ENCODE results near the gene CHST13.
"Not testable (repeated sequence)": the region's sequence is repeated elsewhere in the genome, so short reads cannot be mapped to it uniquely, and the experiment has no call there.

The CHST13 gene

DNA sequence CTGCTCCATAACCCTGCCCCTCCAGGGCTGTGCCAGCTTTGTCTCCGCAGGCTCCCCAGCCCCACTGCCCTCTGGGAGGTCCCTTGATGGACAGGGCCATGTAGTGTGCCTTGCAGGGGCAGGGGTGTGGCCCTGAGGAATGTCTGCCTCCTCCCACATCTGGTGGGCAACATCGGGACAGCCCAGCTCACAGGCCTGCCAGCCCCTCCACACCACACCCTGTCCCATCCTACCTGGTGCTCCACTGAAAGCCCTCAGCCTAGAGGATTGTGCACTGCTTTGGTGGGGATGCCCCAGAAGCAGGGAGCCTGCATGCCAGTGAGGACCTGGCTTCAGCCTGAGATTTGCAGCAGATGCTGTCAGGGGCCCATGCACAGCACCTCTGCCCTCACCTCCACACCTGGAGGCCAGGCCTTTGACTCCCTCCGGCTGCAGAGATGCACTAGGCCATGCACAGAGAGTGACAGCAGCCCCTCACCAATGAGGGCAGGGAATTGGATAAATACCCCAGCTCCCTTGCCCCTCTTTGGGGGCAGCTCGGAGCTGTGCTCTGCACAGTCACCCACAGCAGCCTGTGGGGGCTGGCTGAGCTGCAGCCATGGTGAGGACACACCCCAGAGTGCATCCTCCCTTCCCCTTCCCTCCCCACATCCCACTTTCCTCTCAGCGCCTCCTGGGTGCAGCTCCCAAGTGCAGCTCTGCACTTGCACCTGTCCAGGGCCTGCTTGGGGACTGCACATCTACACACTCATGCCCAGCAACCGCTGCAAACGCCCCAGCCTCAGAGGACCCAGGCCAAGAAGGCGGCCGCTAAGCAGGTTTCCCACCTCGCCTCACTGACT is 32.1 kb downstream of the CHST13 start:
- DNase-seq (ENCODE audit: low read depth): no peak

- no peak for DNase-seq (ENCODE audit: low read depth)
Observed at GRCh38 chr3:126556637-126557414, 32.9 kb downstream of the CHST13 start.

- DNase-seq (ENCODE audit: low read depth): no peak
Observed at GRCh38 chr3:126557415-126557745, 33.4 kb downstream of the CHST13 start.

DNA sequence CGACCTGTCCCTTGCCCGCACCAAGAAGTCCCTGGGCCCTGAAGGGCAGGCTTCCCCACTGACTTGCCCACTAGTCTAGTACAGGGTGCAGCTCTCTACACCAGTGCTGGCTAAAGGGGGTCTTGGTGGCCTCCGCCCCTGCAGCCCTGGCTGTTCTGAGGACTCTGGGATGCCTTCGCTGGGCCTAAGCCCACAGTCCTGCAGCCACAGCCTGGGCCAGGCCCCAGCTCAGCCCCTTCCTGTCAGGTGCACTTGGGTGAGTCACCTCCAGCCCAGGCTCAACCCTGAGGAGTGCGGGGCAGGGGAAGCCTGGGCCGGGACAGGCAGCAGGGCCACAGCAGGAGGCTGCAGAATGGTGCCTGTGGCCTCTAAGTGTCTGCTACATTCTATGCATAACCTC is 33.8 kb downstream of the CHST13 start:
- DNase-seq (ENCODE audit: low read depth): no peak

GRCh38 chr3:126558336-126559071 is 34.5 kb downstream of the CHST13 start, which contains the start of gene C3orf22:
C3orf22 (minus strand) TSS chr3:126558932; CDS start chr3:126553390, 5,542 bp downstream.
- no peak for DNase-seq (ENCODE audit: low read depth)

DNA sequence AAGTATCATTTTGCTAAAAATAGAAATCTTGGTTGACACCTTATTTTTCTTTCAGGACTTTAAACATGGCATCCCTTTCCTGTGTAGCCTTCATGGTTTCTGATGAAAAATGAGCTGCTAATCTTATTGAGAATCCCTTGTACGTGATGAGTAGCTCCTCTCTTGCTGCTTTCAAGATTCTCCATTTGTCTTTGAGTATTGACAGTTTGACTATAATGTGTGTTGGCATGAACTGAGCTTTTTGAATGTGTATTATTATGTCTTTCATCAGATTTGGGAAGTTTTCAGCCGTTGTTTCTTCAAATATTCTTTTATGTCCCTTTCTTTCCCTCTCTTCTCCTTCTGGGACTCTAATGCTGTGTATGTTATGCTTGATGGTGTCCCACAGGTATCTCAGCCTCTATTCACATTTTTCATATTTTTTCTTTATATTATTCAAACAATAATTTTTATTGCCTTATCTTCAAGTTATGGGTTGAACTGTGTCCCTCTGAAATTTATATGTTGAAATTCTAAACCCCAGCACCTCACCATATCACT is 38.9 kb downstream of the CHST13 start:
- DNase-seq (ENCODE audit: low read depth): no peak

DNA sequence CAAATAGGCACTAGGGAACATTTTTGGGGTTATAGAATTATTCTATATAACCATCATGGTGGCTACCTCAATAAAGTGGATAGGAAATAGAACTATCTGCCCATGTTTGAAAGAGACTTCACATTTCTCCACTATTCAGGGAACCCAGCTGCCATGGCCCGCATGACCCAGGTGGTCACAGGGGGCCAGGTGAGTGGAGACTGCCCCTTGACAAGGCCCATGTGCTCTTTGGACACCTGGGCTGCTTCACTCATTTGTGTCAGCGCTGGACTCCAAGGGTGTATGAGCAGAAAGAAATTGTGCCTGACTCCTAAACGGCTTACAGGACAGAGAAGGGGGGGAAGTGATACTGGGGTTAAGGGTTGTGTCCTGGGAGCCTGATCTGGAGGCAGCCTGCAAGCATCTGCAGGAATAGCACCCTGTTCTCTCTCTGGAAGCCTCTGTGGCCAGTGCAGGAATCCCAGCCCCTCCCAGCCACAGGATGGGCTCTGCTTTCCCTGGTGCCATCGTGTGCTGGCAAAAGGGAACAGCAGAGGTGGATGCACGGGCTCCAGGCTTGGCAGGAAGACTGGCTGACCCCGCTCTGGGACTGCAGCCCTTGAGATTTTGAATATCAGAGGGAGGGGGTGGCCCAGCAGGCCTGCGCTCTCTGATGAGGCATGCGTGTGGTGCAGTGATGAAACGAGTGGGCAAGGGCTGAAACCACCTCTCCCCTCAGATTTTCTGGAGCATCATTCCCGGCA is 43.9 kb downstream of the CHST13 start:
- DNase-seq (ENCODE audit: low read depth): no peak

- DNase-seq (ENCODE audit: low read depth): no peak
Observed at GRCh38 chr3:126568776-126569342, 44.9 kb downstream of the CHST13 start.

DNA sequence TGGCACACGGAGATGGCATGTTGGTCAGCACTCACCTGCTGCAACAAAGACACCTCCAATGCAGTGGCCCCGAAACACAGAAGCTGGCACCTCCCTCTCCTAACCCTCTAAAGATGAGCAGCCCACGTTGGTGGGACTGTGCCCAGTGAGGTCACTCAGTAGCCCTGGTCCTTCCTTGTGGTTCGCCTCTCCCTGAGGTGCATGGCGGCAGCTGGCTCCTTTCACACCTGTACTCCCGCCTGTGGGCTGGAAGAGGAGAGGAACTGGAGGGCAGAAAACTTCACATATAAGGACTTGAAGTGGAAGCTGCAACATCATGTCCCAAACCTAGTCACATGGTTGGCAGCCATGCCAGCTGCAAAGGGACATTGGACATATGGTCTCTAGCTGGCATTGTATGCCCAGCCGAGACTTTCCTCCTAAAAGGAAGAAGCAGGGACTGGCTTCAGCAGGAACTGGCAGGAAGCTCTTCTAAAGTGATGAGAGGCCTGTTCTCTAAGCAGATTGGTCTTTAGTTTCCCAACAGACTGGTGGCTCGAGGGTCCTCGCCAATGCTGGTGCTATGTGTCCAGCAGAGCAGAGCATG is 45.5 kb downstream of the CHST13 start:
- no peak for DNase-seq (ENCODE audit: low read depth)

DNA sequence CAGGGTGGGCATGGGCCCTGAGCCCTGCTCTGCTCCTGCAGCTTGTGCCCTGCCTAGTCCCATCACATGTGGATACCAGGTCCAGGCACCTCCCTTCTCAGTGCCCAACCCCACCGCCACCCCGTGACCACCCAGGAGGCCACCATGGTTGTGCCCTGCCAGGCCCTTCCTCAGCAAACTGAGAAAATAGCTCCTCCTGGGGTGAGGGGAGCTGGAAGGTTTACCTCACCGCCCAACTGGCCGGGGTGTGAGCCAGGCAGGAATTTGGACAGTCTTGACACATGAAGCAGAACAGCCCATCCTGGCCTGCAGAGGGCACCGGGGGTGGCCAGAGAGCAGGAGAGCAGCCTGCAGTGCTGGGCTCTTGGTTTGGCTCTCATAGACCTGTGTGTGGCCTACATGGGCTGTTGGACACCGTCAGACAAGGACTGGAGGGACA is 46.2 kb downstream of the CHST13 start:
- no peak for DNase-seq (ENCODE audit: low read depth)

DNA sequence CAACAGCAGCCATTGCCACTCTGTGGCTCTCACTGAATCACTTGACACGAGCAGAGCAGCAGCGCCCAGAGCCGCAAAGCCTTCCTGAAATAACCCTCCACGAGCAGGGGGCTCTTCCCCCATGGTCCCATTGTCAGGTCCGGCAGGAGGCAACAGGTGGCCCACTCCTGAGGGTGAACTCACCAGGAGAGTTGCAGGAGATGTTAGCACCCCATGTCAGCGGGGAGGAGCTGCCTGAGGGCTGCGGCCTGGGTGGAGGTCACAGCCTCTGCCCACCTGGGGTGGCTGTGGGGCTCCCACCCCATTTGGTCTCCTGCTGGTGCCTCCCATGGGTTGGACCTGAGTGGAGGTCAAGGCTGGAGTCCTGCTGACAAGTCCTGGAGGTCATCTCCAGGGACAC is 47.1 kb downstream of the CHST13 start:
- no peak for DNase-seq (ENCODE audit: low read depth)

DNA sequence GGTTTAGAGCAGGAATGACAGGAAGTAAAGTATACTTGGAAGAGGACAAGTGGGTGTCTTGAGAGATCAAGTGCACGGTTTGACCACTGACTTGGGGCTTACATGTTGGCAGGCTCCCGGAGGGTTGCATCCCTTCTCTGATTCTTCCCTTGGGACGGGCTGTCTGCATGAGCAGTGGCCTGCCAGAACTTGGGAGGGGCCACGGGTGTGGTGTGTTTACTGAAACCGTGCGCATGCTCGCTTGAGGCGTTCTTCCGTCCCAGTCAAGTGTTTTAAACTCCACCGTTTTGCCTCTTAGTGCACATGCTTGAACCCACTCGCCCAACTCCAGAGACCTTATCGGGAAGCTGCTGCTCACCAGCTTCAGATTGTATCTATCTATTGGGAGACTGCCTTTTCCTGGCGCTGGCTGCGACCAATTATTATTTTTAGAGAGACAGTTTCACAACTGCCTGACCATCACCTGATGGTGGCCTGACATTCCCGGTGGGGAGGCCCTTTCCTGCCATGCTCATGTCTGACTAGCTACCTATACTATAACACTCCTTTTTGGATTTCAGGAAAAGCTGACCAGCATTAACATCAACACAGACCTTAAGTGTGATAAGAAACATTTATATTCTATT is 49.6 kb downstream of the CHST13 start:
- no peak for DNase-seq (ENCODE audit: low read depth)

- DNase-seq (ENCODE audit: low read depth): no peak
Observed at GRCh38 chr3:126577261-126577660, 53.3 kb downstream of the CHST13 start.

- DNase-seq (ENCODE audit: low read depth): no peak
Observed at GRCh38 chr3:126578702-126579101, 54.7 kb downstream of the CHST13 start.

DNA sequence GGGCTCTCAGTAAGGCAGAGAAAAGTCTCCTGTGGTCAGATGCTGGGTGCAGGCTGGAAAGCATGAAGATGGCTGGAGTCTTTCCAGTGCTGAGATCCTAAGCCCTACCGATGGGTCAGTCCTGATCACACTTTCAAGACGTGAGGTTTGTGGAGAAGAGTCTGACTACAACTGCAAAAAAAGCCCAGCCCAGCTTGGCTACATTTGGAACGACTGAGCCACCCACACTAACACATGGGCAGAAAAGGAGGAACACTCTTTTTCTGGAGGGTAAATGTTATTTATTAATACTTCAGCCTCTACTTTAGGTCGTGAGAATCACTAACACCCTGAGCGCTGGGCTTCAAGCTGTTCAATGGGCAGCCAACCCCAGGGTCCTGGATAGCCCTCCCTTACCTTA is 56.8 kb downstream of the CHST13 start:
- no peak for DNase-seq (ENCODE audit: low read depth)

GRCh38 chr3:126581569-126581968 is 57.6 kb downstream of the CHST13 start:
- DNase-seq (ENCODE audit: low read depth): no peak

- DNase-seq (ENCODE audit: low read depth): no peak
Observed at GRCh38 chr3:126582311-126582710, 58.4 kb downstream of the CHST13 start.

GRCh38 chr3:126591515-126591914 is 67.6 kb downstream of the CHST13 start:
- DNase-seq (ENCODE audit: low read depth): not testable (repeated sequence)

All from iris pigment epithelial cell (primary cell).